Measurements from ENCODE around the gene PERCC1.

PERCC1 gene

GRCh38 chr16:1455190-1456171, 24.6 kb downstream of the PERCC1 start:
- Histone ChIP-seq H3K4me3 (no peak overlapping the region), H3K4me1 (no peaks in the 10 kb centered on the region), H3K27me3 (ENCODE audit: low read depth) (no peaks in the 10 kb centered on the region), H3K9me3 (no peaks in the 10 kb centered on the region), H3K36me3 (replicated peaks) (0 out of 2 replicates have a peak, but pooled peaks cover 6% of the 10 kb centered on the region)
- no peak for DNase-seq (ENCODE audit: low spot score in 2 of 2)
- in situ Hi-C loops (cut with MboI; ENCODE audit: low sequenced_read_pairs) = no loop called here

GRCh38 chr16:1456951-1457350, 26.1 kb downstream of the PERCC1 start:
- DNase-seq (ENCODE audit: low spot score in 2 of 2) = no peak
- in situ Hi-C loops (cut with MboI; ENCODE audit: low sequenced_read_pairs) = no loop called here
- peaks cover 15% of the 10 kb centered on the region; the same call in 1 of the 2 replicates for H3K36me3 ChIP-seq (replicated peaks)
- no peaks in the 10 kb centered on the region for H3K27me3 ChIP-seq (ENCODE audit: low read depth)
- H3K4me3 ChIP-seq = no peak overlapping the region
- H3K4me1 ChIP-seq = no peaks in the 10 kb centered on the region
- H3K9me3 ChIP-seq = no peaks in the 10 kb centered on the region

GRCh38 chr16:1457489-1458245, 26.8 kb downstream of the PERCC1 start:
- Histone ChIP-seq H3K27me3 (ENCODE audit: low read depth) (no peaks in the 10 kb centered on the region), H3K4me1 (no peaks in the 10 kb centered on the region), H3K36me3 (replicated peaks) (peaks cover 15% of the 10 kb centered on the region; the same call in 1 of the 2 replicates), H3K9me3 (no peaks in the 10 kb centered on the region), H3K4me3 (no peak overlapping the region)
- DNase-seq (ENCODE audit: low spot score in 2 of 2) = no peak
- in situ Hi-C loops (cut with MboI; ENCODE audit: low sequenced_read_pairs) = no loop called here

GRCh38 chr16:1458336-1458976, 27.6 kb downstream of the PERCC1 start:
- H3K4me1 ChIP-seq = no peaks in the 10 kb centered on the region
- no peaks in the 10 kb centered on the region for H3K27me3 ChIP-seq (ENCODE audit: low read depth)
- peaks cover 15% of the 10 kb centered on the region; the same call in 1 of the 2 replicates for H3K36me3 ChIP-seq (replicated peaks)
- H3K4me3 ChIP-seq = no peak overlapping the region
- no peaks in the 10 kb centered on the region for H3K9me3 ChIP-seq
- DNase-seq (ENCODE audit: low spot score in 2 of 2) = no peak
- in situ Hi-C loops (cut with MboI; ENCODE audit: low sequenced_read_pairs) = no loop called here

- no peak overlapping the region for H3K4me3 ChIP-seq
- H3K4me1 ChIP-seq = no peaks in the 10 kb centered on the region
- peaks cover 15% of the 10 kb centered on the region; the same call in 1 of the 2 replicates for H3K36me3 ChIP-seq (replicated peaks)
- H3K27me3 ChIP-seq (ENCODE audit: low read depth) = no peaks in the 10 kb centered on the region
- H3K9me3 ChIP-seq = no peaks in the 10 kb centered on the region
- in situ Hi-C loops (cut with MboI; ENCODE audit: low sequenced_read_pairs) = no loop called here
- no peak for DNase-seq (ENCODE audit: low spot score in 2 of 2)
Observed at GRCh38 chr16:1458977-1459341, 28.1 kb downstream of the PERCC1 start.

- peaks cover 12% of the 10 kb centered on the region; the same call in 1 of the 2 replicates for H3K36me3 ChIP-seq (replicated peaks)
- H3K27me3 ChIP-seq (ENCODE audit: low read depth) = no peaks in the 10 kb centered on the region
- no peaks in the 10 kb centered on the region for H3K9me3 ChIP-seq
- H3K4me1 ChIP-seq = no peaks in the 10 kb centered on the region
- no peak overlapping the region for H3K4me3 ChIP-seq
- no peak for DNase-seq (ENCODE audit: low spot score in 2 of 2)
- in situ Hi-C loops (cut with MboI; ENCODE audit: low sequenced_read_pairs) = no loop called here
Observed at GRCh38 chr16:1459967-1460366, 29.1 kb downstream of the PERCC1 start.

- H3K4me1 ChIP-seq = no peaks in the 10 kb centered on the region
- peaks cover 9% of the 10 kb centered on the region; the same call in 1 of the 2 replicates for H3K36me3 ChIP-seq (replicated peaks)
- no peaks in the 10 kb centered on the region for H3K27me3 ChIP-seq (ENCODE audit: low read depth)
- no peak for DNase-seq (ENCODE audit: low spot score in 2 of 2)
- no peaks in the 10 kb centered on the region for H3K9me3 ChIP-seq
- in situ Hi-C loops (cut with MboI; ENCODE audit: low sequenced_read_pairs) = no loop called here
- H3K4me3 ChIP-seq = no peak overlapping the region
Observed at GRCh38 chr16:1460602-1461138, 29.8 kb downstream of the PERCC1 start.

GRCh38 chr16:1461146-1461545, 30.3 kb downstream of the PERCC1 start:
- Histone ChIP-seq H3K4me1 (no peaks in the 10 kb centered on the region), H3K9me3 (no peaks in the 10 kb centered on the region), H3K36me3 (replicated peaks) (peaks cover 9% of the 10 kb centered on the region; the same call in 1 of the 2 replicates), H3K4me3 (no peak overlapping the region), H3K27me3 (ENCODE audit: low read depth) (no peaks in the 10 kb centered on the region)
- DNase-seq (ENCODE audit: low spot score in 2 of 2) = no peak
- in situ Hi-C loops (cut with MboI; ENCODE audit: low sequenced_read_pairs) = no loop called here

GRCh38 chr16:1464196-1464893, 33.5 kb downstream of the PERCC1 start:
- Histone ChIP-seq H3K27me3 (ENCODE audit: low read depth) (no peaks in the 10 kb centered on the region), H3K4me3 (no peak overlapping the region), H3K9me3 (no peaks in the 10 kb centered on the region), H3K36me3 (replicated peaks) (peaks cover 9% of the 10 kb centered on the region; the same call in 1 of the 2 replicates), H3K4me1 (no peaks in the 10 kb centered on the region)
- no peak for DNase-seq (ENCODE audit: low spot score in 2 of 2)
- in situ Hi-C loops (cut with MboI; ENCODE audit: low sequenced_read_pairs) = no loop called here

- Histone ChIP-seq H3K36me3 (replicated peaks) (peaks cover 9% of the 10 kb centered on the region; the same call in 1 of the 2 replicates), H3K4me3 (no peak overlapping the region), H3K27me3 (ENCODE audit: low read depth) (no peaks in the 10 kb centered on the region), H3K9me3 (no peaks in the 10 kb centered on the region), H3K4me1 (no peaks in the 10 kb centered on the region)
- DNase-seq (ENCODE audit: low spot score in 2 of 2) = no peak
- in situ Hi-C loops (cut with MboI; ENCODE audit: low sequenced_read_pairs) = no loop called here
Observed at GRCh38 chr16:1464894-1465566, 34.2 kb downstream of the PERCC1 start.

- Histone ChIP-seq H3K27me3 (ENCODE audit: low read depth) (no peaks in the 10 kb centered on the region), H3K4me3 (no peak overlapping the region), H3K4me1 (no peaks in the 10 kb centered on the region), H3K36me3 (replicated peaks) (peaks cover 9% of the 10 kb centered on the region; the same call in 1 of the 2 replicates), H3K9me3 (no peaks in the 10 kb centered on the region)
- in situ Hi-C loops (cut with MboI; ENCODE audit: low sequenced_read_pairs) = no loop called here
- no peak for DNase-seq (ENCODE audit: low spot score in 2 of 2)
Observed at GRCh38 chr16:1465567-1465915, 34.7 kb downstream of the PERCC1 start.

- no peaks in the 10 kb centered on the region for H3K27me3 ChIP-seq (ENCODE audit: low read depth)
- in situ Hi-C loops (cut with MboI; ENCODE audit: low sequenced_read_pairs) = no loop called here
- H3K36me3 ChIP-seq (replicated peaks) = peaks cover 5% of the 10 kb centered on the region; the same call in 1 of the 2 replicates
- no peaks in the 10 kb centered on the region for H3K4me1 ChIP-seq
- DNase-seq (ENCODE audit: low spot score in 2 of 2) = no peak
- no peak overlapping the region for H3K4me3 ChIP-seq
- no peaks in the 10 kb centered on the region for H3K9me3 ChIP-seq
Observed at GRCh38 chr16:1466054-1466453, 35.2 kb downstream of the PERCC1 start.
